GM23338 (cell line): ENCODE data around the gene CUEDC2. TPM values are rescaled to one million over a fixed set of nuclear protein-coding genes. Genes with fewer than 3 reads are reported as not detected.

Experiments
- ATAC-seq: fragments of 200-7000 bp; cut with Tn5 transposase; 3 replicates; pipeline ENCODE4 v1.9.1; 2020
- DNase-seq: peaks from one replicate; pipeline ENCODE4 v3.0.0-alpha.2; 2015; ENCODE audit warnings: low spot score
- H2AFZ ChIP-seq: fragments of 200-600 bp; sonication (generic); 2 replicates; pipeline ENCODE4 v1.8.0; 2016; ENCODE audit warnings: antibody characterized with exemption, mild to moderate bottlenecking, moderate library complexity
- H3F3A ChIP-seq: fragments of 200-600 bp; sonication (generic); replicated peaks from 2 replicates; pipeline ENCODE4 v1.8.0; 2017; ENCODE audit warnings: antibody characterized with exemption, mixed run types, low read depth
- H3K27ac ChIP-seq: fragments of 200-600 bp; sonication (generic); 2 replicates; pipeline ENCODE4 v1.6.1; 2016; ENCODE audit warnings: low read depth
- H3K27me3 ChIP-seq: fragments of 200-600 bp; sonication (generic); 2 replicates; pipeline ENCODE4 v1.8.0; 2016; ENCODE audit warnings: mild to moderate bottlenecking, mixed run types, moderate library complexity; ENCODE audit not compliant: insufficient read depth
- H3K36me3 ChIP-seq: fragments of 200-600 bp; sonication (generic); 2 replicates; pipeline ENCODE4 v1.8.0; 2016; ENCODE audit warnings: mild to moderate bottlenecking; ENCODE audit not compliant: insufficient read depth
- H3K4me1 ChIP-seq: fragments of 200-600 bp; sonication (generic); 2 replicates; pipeline ENCODE4 v1.8.0; 2016; ENCODE audit warnings: mild to moderate bottlenecking, moderate library complexity; ENCODE audit not compliant: insufficient read depth
- H3K4me2 ChIP-seq: fragments of 200-600 bp; sonication (generic); 2 replicates; pipeline ENCODE4 v1.7.1; 2017; ENCODE audit warnings: mixed run types
- H3K4me3 ChIP-seq: fragments of 200-600 bp; sonication (generic); 2 replicates; pipeline ENCODE4 v1.6.1; 2016; ENCODE audit warnings: mixed run types
- H3K79me2 ChIP-seq: fragments of 200-600 bp; sonication (generic); replicated peaks from 2 replicates; pipeline ENCODE4 v1.8.0; 2017; ENCODE audit warnings: mild to moderate bottlenecking; ENCODE audit not compliant: insufficient read depth
- H3K9me2 ChIP-seq: fragments of 200-600 bp; sonication (generic); 2 replicates; pipeline ENCODE4 v1.8.0; 2017; ENCODE audit not compliant: insufficient read depth
- H4K20me1 ChIP-seq: fragments of 200-600 bp; sonication (generic); replicated peaks from 2 replicates; pipeline ENCODE4 v1.8.0; 2017; ENCODE audit warnings: mild to moderate bottlenecking; ENCODE audit not compliant: insufficient read depth
- H3K27ac Mint-ChIP-seq: 2 replicates; pipeline ENCODE4 v1.8.0; 2020; ENCODE audit warnings: inconsistent platforms, mild to moderate bottlenecking, moderate library complexity, mixed read lengths
- H3K27me3 Mint-ChIP-seq: 3 replicates; pipeline ENCODE4 v1.8.0; 2022; ENCODE audit warnings: low read depth, mild to moderate bottlenecking, moderate library complexity, mixed read lengths, inconsistent platforms; ENCODE audit not compliant: insufficient read depth, poor library complexity
- H3K36me3 Mint-ChIP-seq: 3 replicates; pipeline ENCODE4 v1.8.0; 2021; ENCODE audit warnings: low read depth, mild to moderate bottlenecking, inconsistent platforms, moderate library complexity, mixed read lengths
- H3K4me1 Mint-ChIP-seq: 3 replicates; pipeline ENCODE4 v1.8.0; 2020; ENCODE audit warnings: mild to moderate bottlenecking, inconsistent platforms, mixed read lengths
- H3K4me3 Mint-ChIP-seq: 3 replicates; pipeline ENCODE4 v1.8.0; 2021; ENCODE audit warnings: moderate library complexity, mild to moderate bottlenecking, inconsistent platforms, mixed read lengths
- H3K9me3 Mint-ChIP-seq: 3 replicates; pipeline ENCODE4 v1.8.0; 2020; ENCODE audit warnings: moderate library complexity, mild to moderate bottlenecking, inconsistent platforms, mixed read lengths
- CREB1 ChIP-seq: fragments of 250-450 bp; sonication (Bioruptor Pico); IDR thresholded peaks from 2 replicates; pipeline ENCODE4 v1.5.0; 2020; ENCODE audit warnings: low read depth, mild to moderate bottlenecking, moderate library complexity
- EZH2 ChIP-seq: fragments of 200-600 bp; sonication (generic); IDR thresholded peaks from one replicate; pipeline ENCODE4 v1.8.0; 2017; ENCODE audit warnings: antibody characterized with exemption, mild to moderate bottlenecking, low read depth; ENCODE audit not compliant: unreplicated experiment
- JUNB ChIP-seq: IDR thresholded peaks from one replicate; pipeline ENCODE4 v1.6.1; 2016; ENCODE audit warnings: antibody characterized with exemption; ENCODE audit not compliant: unreplicated experiment
- NANOG ChIP-seq: IDR thresholded peaks from 2 replicates; pipeline ENCODE4 v1.6.1; 2016; ENCODE audit warnings: antibody characterized with exemption, borderline replicate concordance
- POLR2AphosphoS5 ChIP-seq: IDR thresholded peaks from 2 replicates; pipeline ENCODE4 v1.6.1; 2016; ENCODE audit warnings: antibody characterized with exemption, low read depth
- ZNF331 ChIP-seq: fragments of 250-450 bp; sonication (Bioruptor Pico); IDR thresholded peaks from 2 replicates; pipeline ENCODE4 v1.5.0; 2020; ENCODE audit warnings: low read depth, mild to moderate bottlenecking, moderate library complexity
- polyA plus RNA-seq: library from polyadenylated mRNA; unstranded; fragments of >200 nt; fragmentation: Nextera tagmentation; extraction: Ambion mirVana; gene quantifications from 2 replicates; pipeline ENCODE4 v1.2.1, GENCODE V29; 2016
- total RNA-seq: library from RNA; depleted of rRNA; stranded (reverse); fragments of >200 nt; shearing (Covaris generic); gene quantifications from 2 replicates; pipeline ENCODE4 v1.2.3, GENCODE V29; 2014
- TF ChIP-seq, protein P1 (sequence below): fragments of 250-450 bp; sonication (Bioruptor Pico); IDR thresholded peaks from 2 replicates; pipeline ENCODE4 v1.5.0; 2020; ENCODE audit warnings: mild to moderate bottlenecking, moderate library complexity
- TF ChIP-seq, protein P2 (sequence below): IDR thresholded peaks from 2 replicates; pipeline ENCODE4 v1.6.1; 2016; ENCODE audit warnings: antibody characterized with exemption
- TF ChIP-seq, protein P3 (sequence below), 2 experiments: fragments of 200-600 bp in 1 of 2; sonication (generic) in 1 of 2; conservative IDR thresholded peaks; 2 replicates each; pipeline versions ENCODE4 v1.5.1 to v1.6.1; 2016 to 2017; ENCODE audit warnings: antibody characterized with exemption in 2 of 2, low read depth in 2 of 2, mild to moderate bottlenecking in 2 of 2, moderate library complexity in 1 of 2

CUEDC2 gene
- total and polyA plus RNA-seq, 2 experiments from 2014 or later, result 39.2 to 47.3 TPM

DNA sequence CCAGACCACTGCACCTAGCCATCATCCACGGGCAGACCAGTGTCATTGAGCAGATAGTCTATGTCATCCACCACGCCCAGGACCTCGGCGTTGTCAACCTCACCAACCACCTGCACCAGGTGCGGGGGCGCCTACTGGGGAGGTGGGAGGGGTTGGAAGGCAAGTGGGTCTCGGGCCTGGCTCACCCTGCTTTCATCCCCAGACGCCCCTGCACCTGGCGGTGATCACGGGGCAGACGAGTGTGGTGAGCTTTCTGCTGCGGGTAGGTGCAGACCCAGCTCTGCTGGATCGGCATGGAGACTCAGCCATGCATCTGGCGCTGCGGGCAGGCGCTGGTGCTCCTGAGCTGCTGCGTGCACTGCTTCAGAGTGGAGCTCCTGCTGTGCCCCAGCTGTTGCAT is 32.3 kb downstream of the CUEDC2 start:
- Histone ChIP-seq H3K4me2 (peak overlapping the region; percentile 88), H3K27me3 (peaks cover 8% of the 10 kb centered on the region), H4K20me1 (no peaks in the 10 kb centered on the region; the same call in 1 of the 2 replicates), H3K9me2 (no peaks in the 10 kb centered on the region), H2AFZ (no peak overlapping the region), H3K4me1 (peaks cover 3% of the 10 kb centered on the region; the same call in 1 of the 2 replicates), H3K4me3 (peak overlapping the region; percentile 74; the same call in 1 of the 2 replicates), H3F3A (0 out of 2 replicates have a peak, but pooled peaks cover 11% of the 10 kb centered on the region), H3K27ac (no peak overlapping the region), H3K79me2 (no peaks in the 10 kb centered on the region), H3K36me3 (no peaks in the 10 kb centered on the region)
- Mint-ChIP-seq H3K9me3 (no peaks in the 10 kb centered on the region), H3K27me3 (peaks cover 24% of the 10 kb centered on the region), H3K4me1 (peaks cover 12% of the 10 kb centered on the region; the same call in 2 of the 3 replicates), H3K36me3 (no peaks in the 10 kb centered on the region; the same call in 2 of the 3 replicates), H3K27ac (no peak overlapping the region), H3K4me3 (peak overlapping the region; percentile 65; the same call in 2 of the 3 replicates)
- no peak for DNase-seq
- ATAC-seq, result no peak
- TF ChIP-seq, protein P1, sequence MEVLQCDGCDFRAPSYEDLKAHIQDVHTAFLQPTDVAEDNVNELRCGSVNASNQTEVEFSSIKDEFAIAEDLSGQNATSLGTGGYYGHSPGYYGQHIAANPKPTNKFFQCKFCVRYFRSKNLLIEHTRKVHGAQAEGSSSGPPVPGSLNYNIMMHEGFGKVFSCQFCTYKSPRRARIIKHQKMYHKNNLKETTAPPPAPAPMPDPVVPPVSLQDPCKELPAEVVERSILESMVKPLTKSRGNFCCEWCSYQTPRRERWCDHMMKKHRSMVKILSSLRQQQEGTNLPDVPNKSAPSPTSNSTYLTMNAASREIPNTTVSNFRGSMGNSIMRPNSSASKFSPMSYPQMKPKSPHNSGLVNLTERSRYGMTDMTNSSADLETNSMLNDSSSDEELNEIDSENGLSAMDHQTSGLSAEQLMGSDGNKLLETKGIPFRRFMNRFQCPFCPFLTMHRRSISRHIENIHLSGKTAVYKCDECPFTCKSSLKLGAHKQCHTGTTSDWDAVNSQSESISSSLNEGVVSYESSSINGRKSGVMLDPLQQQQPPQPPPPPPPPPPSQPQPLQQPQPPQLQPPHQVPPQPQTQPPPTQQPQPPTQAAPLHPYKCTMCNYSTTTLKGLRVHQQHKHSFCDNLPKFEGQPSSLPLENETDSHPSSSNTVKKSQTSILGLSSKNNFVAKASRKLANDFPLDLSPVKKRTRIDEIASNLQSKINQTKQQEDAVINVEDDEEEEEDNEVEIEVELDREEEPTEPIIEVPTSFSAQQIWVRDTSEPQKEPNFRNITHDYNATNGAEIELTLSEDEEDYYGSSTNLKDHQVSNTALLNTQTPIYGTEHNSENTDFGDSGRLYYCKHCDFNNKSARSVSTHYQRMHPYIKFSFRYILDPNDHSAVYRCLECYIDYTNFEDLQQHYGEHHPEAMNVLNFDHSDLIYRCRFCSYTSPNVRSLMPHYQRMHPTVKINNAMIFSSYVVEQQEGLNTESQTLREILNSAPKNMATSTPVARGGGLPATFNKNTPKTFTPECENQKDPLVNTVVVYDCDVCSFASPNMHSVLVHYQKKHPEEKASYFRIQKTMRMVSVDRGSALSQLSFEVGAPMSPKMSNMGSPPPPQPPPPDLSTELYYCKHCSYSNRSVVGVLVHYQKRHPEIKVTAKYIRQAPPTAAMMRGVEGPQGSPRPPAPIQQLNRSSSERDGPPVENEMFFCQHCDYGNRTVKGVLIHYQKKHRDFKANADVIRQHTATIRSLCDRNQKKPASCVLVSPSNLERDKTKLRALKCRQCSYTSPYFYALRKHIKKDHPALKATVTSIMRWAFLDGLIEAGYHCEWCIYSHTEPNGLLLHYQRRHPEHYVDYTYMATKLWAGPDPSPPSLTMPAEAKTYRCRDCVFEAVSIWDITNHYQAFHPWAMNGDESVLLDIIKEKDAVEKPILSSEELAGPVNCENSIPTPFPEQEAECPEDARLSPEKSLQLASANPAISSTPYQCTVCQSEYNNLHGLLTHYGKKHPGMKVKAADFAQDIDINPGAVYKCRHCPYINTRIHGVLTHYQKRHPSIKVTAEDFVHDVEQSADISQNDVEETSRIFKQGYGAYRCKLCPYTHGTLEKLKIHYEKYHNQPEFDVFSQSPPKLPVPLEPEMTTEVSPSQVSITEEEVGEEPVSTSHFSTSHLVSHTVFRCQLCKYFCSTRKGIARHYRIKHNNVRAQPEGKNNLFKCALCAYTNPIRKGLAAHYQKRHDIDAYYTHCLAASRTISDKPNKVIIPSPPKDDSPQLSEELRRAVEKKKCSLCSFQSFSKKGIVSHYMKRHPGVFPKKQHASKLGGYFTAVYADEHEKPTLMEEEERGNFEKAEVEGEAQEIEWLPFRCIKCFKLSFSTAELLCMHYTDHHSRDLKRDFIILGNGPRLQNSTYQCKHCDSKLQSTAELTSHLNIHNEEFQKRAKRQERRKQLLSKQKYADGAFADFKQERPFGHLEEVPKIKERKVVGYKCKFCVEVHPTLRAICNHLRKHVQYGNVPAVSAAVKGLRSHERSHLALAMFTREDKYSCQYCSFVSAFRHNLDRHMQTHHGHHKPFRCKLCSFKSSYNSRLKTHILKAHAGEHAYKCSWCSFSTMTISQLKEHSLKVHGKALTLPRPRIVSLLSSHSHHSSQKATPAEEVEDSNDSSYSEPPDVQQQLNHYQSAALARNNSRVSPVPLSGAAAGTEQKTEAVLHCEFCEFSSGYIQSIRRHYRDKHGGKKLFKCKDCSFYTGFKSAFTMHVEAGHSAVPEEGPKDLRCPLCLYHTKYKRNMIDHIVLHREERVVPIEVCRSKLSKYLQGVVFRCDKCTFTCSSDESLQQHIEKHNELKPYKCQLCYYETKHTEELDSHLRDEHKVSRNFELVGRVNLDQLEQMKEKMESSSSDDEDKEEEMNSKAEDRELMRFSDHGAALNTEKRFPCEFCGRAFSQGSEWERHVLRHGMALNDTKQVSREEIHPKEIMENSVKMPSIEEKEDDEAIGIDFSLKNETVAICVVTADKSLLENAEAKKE, result no peak
- TF ChIP-seq, protein P2, sequence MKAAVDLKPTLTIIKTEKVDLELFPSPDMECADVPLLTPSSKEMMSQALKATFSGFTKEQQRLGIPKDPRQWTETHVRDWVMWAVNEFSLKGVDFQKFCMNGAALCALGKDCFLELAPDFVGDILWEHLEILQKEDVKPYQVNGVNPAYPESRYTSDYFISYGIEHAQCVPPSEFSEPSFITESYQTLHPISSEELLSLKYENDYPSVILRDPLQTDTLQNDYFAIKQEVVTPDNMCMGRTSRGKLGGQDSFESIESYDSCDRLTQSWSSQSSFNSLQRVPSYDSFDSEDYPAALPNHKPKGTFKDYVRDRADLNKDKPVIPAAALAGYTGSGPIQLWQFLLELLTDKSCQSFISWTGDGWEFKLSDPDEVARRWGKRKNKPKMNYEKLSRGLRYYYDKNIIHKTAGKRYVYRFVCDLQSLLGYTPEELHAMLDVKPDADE, result no peak
- TF ChIP-seq ZNF331 (CRISPR knock-in tag) (no peak), POLR2AphosphoS5 (no peak), CREB1 (CRISPR knock-in tag) (no peak), EZH2 (no peak), NANOG (no peak), JUNB (no peak)
- TF ChIP-seq, protein P3, sequence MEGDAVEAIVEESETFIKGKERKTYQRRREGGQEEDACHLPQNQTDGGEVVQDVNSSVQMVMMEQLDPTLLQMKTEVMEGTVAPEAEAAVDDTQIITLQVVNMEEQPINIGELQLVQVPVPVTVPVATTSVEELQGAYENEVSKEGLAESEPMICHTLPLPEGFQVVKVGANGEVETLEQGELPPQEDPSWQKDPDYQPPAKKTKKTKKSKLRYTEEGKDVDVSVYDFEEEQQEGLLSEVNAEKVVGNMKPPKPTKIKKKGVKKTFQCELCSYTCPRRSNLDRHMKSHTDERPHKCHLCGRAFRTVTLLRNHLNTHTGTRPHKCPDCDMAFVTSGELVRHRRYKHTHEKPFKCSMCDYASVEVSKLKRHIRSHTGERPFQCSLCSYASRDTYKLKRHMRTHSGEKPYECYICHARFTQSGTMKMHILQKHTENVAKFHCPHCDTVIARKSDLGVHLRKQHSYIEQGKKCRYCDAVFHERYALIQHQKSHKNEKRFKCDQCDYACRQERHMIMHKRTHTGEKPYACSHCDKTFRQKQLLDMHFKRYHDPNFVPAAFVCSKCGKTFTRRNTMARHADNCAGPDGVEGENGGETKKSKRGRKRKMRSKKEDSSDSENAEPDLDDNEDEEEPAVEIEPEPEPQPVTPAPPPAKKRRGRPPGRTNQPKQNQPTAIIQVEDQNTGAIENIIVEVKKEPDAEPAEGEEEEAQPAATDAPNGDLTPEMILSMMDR (conservative IDR thresholded peaks at IDR 0.05; ENCODE audit: low read depth in 2 of 2), result no peak
